ENCODE data around the gene NTRK2. TPM values are rescaled to one million over a fixed set of nuclear protein-coding genes. Genes with fewer than 3 reads are reported as not detected.
A peak's percentile ranks its signal among the peaks of the same experiment; 100 is the strongest.
"Not testable (repeated sequence)": the region's sequence is repeated elsewhere in the genome, so short reads cannot be mapped to it uniquely, and the experiment has no call there.

Gene NTRK2
- total RNA-seq, 6 donors from 2014 or later = 0.30 to 16.8 (median 2.6) TPM

GRCh38 chr9:84898188-84898587 is 228.7 kb downstream of the NTRK2 start:
- 56 to 69% methylated on average over 2 of the region's 2 CpGs for WGBS, 2 donors
- ATAC-seq (ENCODE audit: low FRiP score in 2 of 2) (peak in 1 of 2 donors; percentile 72), DNase-seq (peak in 1 of 2 donors; percentile 38)
- Histone ChIP-seq H3K27ac (no peak overlapping the region), H3K36me3 (no peaks in the 10 kb centered on the region), H3K27me3 (no peaks in the 10 kb centered on the region), H3K9me3 (no peaks in the 10 kb centered on the region), H3K4me1 (peaks cover 0 to 11% (median 0%) of the 10 kb centered on the region in 4 donors), H3K4me3 (no peak overlapping the region)
- no peak for TF ChIP-seq CTCF (IDR thresholded peaks at IDR 0.05)
- TF ChIP-seq EP300 (IDR thresholded peaks at IDR 0.05) = no peak
- TF ChIP-seq POLR2AphosphoS5 (IDR thresholded peaks at IDR 0.05) = no peak
- TF ChIP-seq POLR2A (IDR thresholded peaks at IDR 0.05) = no peak

- H3K27ac ChIP-seq; H3K36me3 ChIP-seq; H3K4me3 ChIP-seq; H3K9me3 ChIP-seq; H3K27me3 ChIP-seq; ATAC-seq (ENCODE audit: low FRiP score in 2 of 2): not testable (repeated sequence)
- peaks cover 0 to 11% (median 0%) of the 10 kb centered on the region in 4 donors for H3K4me1 ChIP-seq
- DNase-seq = peak in 1 of 2 donors; percentile 48
- 55 to 65% methylated on average over 6 of the region's 6 CpGs for WGBS, 2 donors
These were observed 229.1 kb downstream of the NTRK2 start for GRCh38 chr9:84898618-84899017.

GRCh38 chr9:84899326-84899725 is 229.8 kb downstream of the NTRK2 start:
- DNase-seq (no peak), ATAC-seq (ENCODE audit: low FRiP score in 2 of 2) (no peak)
- H3K4me3 ChIP-seq = no peak overlapping the region
- no peaks in the 10 kb centered on the region for H3K9me3 ChIP-seq
- no peak for TF ChIP-seq EP300 (IDR thresholded peaks at IDR 0.05)
- TF ChIP-seq POLR2AphosphoS5 (IDR thresholded peaks at IDR 0.05) = no peak
- TF ChIP-seq POLR2A (IDR thresholded peaks at IDR 0.05) = no peak
- no peak for TF ChIP-seq CTCF (IDR thresholded peaks at IDR 0.05)
- H3K36me3 ChIP-seq = no peaks in the 10 kb centered on the region
- H3K4me1 ChIP-seq = peaks cover 0 to 11% (median 0%) of the 10 kb centered on the region in 4 donors
- 89 to 93% methylated on average over 2 of the region's 2 CpGs for WGBS, 2 donors
- no peaks in the 10 kb centered on the region for H3K27me3 ChIP-seq
- no peak overlapping the region for H3K27ac ChIP-seq

GRCh38 chr9:84900421-84900820 is 230.9 kb downstream of the NTRK2 start:
- ATAC-seq (ENCODE audit: low FRiP score in 2 of 2) = no peak
- H3K27me3 ChIP-seq = no peaks in the 10 kb centered on the region
- H3K4me3 ChIP-seq = no peak overlapping the region
- no peaks in the 10 kb centered on the region for H3K36me3 ChIP-seq
- H3K27ac ChIP-seq = no peak overlapping the region
- no peaks in the 10 kb centered on the region for H3K9me3 ChIP-seq
- no peak for DNase-seq
- 70 to 72% methylated on average over 2 of the region's 2 CpGs for WGBS, 2 donors
- H3K4me1 ChIP-seq = peaks cover 0 to 11% (median 0%) of the 10 kb centered on the region in 4 donors
- TF ChIP-seq CTCF (IDR thresholded peaks at IDR 0.05) = no peak
- TF ChIP-seq POLR2A (IDR thresholded peaks at IDR 0.05) = no peak
- no peak for TF ChIP-seq EP300 (IDR thresholded peaks at IDR 0.05)
- no peak for TF ChIP-seq POLR2AphosphoS5 (IDR thresholded peaks at IDR 0.05)

- Histone ChIP-seq H3K36me3 (no peaks in the 10 kb centered on the region), H3K4me1 (peaks cover 0 to under 1% (median 0%) of the 10 kb centered on the region in 4 donors), H3K4me3 (no peak overlapping the region), H3K27ac (no peak overlapping the region), H3K9me3 (no peaks in the 10 kb centered on the region), H3K27me3 (no peaks in the 10 kb centered on the region)
- TF ChIP-seq POLR2AphosphoS5 (IDR thresholded peaks at IDR 0.05) (no peak), EP300 (IDR thresholded peaks at IDR 0.05) (no peak), CTCF (IDR thresholded peaks at IDR 0.05) (no peak), POLR2A (IDR thresholded peaks at IDR 0.05) (no peak)
- 78 to 84% methylated on average over 2 of the region's 2 CpGs for WGBS, 2 donors
- DNase-seq (no peak), ATAC-seq (ENCODE audit: low FRiP score in 2 of 2) (no peak)
These were observed 234.4 kb downstream of the NTRK2 start for GRCh38 chr9:84903963-84904362.

All from upper lobe of left lung (tissue), 6 donors.